NCI-H1092 treated with DMSO at 0.1 percent for 48 hours (cell line): ENCODE measurements around the gene FSTL4.

Experiments used
- DNase-seq: peaks from one replicate; lab custom pipeline; 2025; lab: John Stamatoyannopoulos, UW

The FSTL4 gene

GRCh38 chr5:133259199-133259997 is 352.9 kb downstream of the FSTL4 start:
- DNase-seq = no peak

GRCh38 chr5:133257977-133258376 is 354.4 kb downstream of the FSTL4 start:
- no peak for DNase-seq

GRCh38 chr5:133256276-133256675 is 356.1 kb downstream of the FSTL4 start:
- no peak for DNase-seq

GRCh38 chr5:133254803-133255202 is 357.5 kb downstream of the FSTL4 start:
- no peak for DNase-seq

GRCh38 chr5:133253671-133254070 is 358.7 kb downstream of the FSTL4 start:
- no peak for DNase-seq

- DNase-seq = no peak
These were observed 359.3 kb downstream of the FSTL4 start for GRCh38 chr5:133253070-133253469.

GRCh38 chr5:133252133-133252480 is 360.2 kb downstream of the FSTL4 start:
- no peak for DNase-seq

- DNase-seq = peak; percentile 8
These were observed 360.8 kb downstream of the FSTL4 start for GRCh38 chr5:133251296-133252132.

GRCh38 chr5:133250527-133250926 is 361.8 kb downstream of the FSTL4 start:
- DNase-seq = no peak

- DNase-seq = no peak
These were observed 362.7 kb downstream of the FSTL4 start for GRCh38 chr5:133249593-133249992.

GRCh38 chr5:133247881-133248624 is 364.3 kb downstream of the FSTL4 start:
- DNase-seq = no peak

GRCh38 chr5:133247151-133247709 is 365.1 kb downstream of the FSTL4 start:
- no peak for DNase-seq

GRCh38 chr5:133246376-133247150 is 365.8 kb downstream of the FSTL4 start:
- no peak for DNase-seq

GRCh38 chr5:133246053-133246370 is 366.3 kb downstream of the FSTL4 start:
- DNase-seq = no peak

GRCh38 chr5:133245191-133246052 is 366.9 kb downstream of the FSTL4 start:
- DNase-seq = no peak

GRCh38 chr5:133244242-133244641 is 368.1 kb downstream of the FSTL4 start:
- peak; percentile 8 for DNase-seq

- DNase-seq = no peak
These were observed 369.1 kb downstream of the FSTL4 start for GRCh38 chr5:133243196-133243595.

- DNase-seq = no peak
These were observed 370.0 kb downstream of the FSTL4 start for GRCh38 chr5:133242221-133242835.

- no peak for DNase-seq
These were observed 370.9 kb downstream of the FSTL4 start for GRCh38 chr5:133241179-133242092.
